GM19025 (cell line): Measurements from ENCODE around the gene GRIP2.
"Not testable (repeated sequence)": the region's sequence is repeated elsewhere in the genome, so short reads cannot be mapped to it uniquely, and the experiment has no call there.

Experiments
- ATAC-seq: cut with Tn5 transposase; IDR thresholded peaks from one replicate; pipeline ENCODE4 v1.9.1; 2021; ENCODE audit warnings: mild to moderate bottlenecking, low read depth, moderate library complexity; ENCODE audit not compliant: unreplicated experiment

The GRIP2 gene

GRCh38 chr3:14522768-14523167 is 17.4 kb downstream of the GRIP2 start:
- ATAC-seq, result no peak

DNA sequence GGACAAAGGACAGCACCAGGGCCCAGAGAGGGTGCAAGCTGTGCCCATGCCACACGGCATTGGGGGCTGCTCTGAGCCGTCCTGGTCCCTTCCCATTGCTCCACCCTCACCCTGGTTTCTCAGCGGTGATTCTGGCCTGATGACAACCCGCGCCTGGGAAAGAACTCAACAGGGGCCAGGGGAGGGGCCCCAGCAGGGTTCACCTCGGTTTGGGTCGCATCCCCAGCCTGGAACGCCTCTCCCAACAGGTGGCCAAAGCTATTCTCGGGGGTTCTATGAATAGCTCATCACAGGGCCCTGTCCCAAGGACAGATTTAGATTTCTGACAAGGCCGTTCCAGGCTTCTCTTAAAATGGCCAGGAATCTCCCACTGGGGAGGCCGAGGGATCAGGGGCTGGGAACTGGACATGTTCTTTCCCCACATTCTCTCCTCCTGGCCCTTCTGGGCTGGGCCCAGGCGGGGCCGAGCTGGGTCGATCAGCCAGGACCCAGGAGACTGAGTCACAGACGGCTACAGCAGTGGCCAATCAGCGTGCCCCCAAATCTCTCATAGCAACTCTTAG is 17.9 kb downstream of the GRIP2 start:
- ATAC-seq, result no peak

DNA sequence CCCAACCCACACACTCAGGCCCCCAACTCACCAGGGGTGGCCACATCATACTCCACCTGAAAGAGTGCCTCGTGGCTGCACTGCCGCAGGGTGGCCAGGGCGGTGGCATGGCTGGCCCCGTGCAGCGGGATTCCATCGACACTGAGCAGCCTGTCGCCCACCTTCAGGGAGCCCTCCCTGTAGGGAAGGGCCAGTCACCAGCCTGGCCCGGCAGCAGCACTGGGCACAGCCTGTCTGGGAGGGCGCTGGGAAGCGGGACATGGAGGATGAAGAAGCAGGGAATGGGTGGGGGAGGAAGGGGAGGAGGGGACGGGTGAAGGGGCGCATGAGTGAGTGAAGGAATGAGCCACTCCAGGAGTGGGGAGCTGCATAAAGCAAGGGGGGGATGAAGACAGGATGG is 18.5 kb downstream of the GRIP2 start:
- no peak for ATAC-seq

GRCh38 chr3:14520967-14521366 is 19.2 kb downstream of the GRIP2 start:
- ATAC-seq, result no peak

DNA sequence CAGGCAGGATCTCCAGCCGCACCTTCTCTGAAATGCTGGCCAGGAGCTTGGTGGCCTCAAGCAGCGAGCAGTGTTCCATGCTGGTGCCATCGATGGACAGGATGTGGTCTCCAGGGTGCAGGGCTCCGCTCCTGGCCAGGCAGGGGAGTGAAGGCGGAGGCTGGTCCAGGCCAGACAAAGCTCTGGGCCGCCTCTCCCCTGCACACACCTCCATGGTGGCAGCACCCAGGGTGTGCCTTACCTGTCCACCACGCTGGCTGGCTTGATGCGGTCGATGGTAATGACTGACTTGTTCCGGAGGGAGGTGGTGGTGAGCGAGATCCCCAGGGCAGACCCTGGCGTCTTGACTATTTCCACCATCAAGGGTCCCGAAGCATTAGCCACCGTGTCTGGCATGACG is 20.0 kb downstream of the GRIP2 start:
- ATAC-seq, result no peak

DNA sequence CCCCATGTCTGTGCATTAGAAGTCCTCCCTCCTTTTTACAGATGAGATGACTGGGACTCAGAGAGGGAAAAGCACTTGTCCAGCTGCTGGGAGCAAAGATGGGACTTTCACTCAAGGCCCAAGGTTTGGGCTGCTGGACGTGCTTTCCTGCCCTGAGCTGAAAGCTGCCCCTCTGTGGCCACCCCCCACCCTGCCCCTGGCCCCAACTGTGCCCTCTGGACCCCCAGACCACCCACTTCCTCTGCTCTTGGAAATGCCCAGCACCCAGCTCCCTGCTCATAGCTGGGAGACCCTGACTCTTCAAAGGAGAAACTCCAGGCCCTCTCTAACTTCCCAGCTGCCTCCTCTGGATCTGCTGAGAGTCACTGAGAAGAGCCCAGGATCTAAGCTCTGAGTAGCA is 20.7 kb downstream of the GRIP2 start:
- ATAC-seq, result no peak

- no peak for ATAC-seq
Observed at GRCh38 chr3:14518893-14519292, 21.2 kb downstream of the GRIP2 start.

DNA sequence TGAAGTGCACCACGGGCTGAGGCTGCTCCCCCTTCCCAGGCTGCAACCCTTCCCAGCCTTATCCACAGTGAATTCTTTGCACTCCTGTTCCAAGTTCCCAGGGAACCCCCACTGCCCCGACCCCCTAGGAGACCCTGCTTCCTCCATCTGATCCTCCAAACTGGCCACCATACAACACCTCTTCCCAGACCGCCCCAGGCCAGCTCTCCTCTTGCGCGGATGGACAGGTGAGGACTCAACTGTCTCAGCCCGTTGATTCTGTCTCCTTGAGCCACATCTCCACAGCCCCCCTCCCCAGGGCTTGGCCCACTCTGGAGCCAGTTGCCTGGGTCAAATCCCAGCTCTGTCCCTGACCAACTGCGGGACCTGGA is 21.7 kb downstream of the GRIP2 start:
- no peak for ATAC-seq

- no peak for ATAC-seq
Observed at GRCh38 chr3:14517601-14518431, 22.3 kb downstream of the GRIP2 start.

DNA sequence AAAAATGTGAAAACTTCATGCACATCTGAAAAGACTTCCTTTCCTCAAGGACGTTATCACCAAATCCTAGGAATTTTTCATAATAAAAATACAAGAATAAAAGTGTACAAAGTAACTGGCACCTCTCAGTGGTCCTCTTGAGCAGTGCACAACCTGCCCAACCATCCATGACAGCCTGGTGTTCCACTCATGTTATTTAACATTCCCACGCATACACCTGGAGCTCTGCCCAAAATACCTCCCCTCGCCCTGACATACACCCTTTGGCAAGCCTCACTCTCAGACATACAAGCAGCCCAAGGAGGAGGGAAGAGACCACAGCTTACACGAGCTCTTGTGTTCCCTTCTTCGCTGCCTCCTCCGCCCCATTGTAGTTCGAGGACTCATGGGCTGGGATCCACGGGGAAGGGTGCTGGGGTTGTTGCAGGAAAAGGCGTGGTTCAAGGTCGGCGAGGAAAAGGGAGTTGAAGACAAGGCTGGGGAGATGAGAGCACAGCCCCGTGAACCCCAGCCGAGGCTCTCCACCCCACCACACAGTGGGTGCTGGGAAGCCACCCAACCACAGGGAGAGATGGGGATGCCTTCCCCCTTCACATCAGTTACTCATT is 23.3 kb downstream of the GRIP2 start:
- ATAC-seq, result no peak

DNA sequence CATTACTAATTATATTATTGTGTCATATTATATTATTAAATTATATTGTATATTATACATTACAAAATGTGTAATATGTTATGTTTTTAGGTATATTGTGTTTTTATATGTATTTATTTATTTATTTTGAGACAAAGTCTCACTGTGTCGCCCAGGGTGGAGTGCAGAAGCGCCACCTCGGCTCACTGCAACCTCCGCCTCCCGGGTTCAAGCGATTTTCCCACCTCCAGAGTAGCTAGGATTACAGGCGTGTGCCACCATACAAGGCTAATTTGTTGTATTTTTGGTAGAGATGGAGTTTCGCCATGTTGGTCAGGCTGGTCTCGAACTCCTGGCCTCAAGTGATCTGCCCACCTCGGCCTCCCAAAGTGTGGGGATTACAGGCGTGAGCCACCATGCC is 24.6 kb downstream of the GRIP2 start:
- ATAC-seq, result not testable (repeated sequence)

DNA sequence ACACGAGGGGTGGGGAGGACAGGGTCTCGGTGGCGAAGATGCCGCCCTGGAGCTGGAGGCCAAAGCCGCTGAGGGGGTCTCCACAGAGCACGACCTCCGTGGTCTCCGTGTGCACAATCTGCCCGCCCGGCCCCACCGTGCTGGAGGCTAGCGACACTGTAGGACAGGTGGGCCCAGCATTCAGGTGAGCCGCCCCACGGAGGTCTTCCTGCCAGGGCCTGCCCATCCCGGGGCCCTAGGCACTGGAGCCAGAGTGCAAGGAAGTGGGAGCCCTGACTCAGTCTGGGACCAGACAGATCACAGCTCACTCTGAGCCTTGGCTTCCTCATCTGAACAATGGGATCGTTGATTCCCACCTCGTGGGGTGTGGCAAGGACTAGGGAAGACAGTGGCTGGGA is 25.8 kb downstream of the GRIP2 start:
- no peak for ATAC-seq

- no peak for ATAC-seq
Observed at GRCh38 chr3:14513566-14514322, 26.4 kb downstream of the GRIP2 start.

DNA sequence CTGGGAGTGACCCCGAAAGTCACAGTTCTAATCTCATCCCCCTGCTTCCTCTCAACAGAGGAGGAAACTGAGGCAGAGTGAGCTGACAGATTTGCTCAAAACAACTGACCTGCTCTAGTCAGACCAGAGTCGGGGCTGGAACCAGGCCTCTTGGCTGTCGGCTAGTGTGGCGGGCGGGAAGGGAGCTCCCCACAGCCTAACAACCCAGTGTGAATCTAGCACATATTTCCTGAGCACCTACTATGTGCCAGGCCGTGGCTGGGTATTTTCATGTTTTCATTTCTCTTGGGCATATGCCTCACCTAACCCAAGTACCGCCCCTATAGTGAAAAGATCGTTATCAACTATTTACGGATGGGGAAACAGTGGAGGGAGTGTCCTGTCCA is 27.2 kb downstream of the GRIP2 start:
- ATAC-seq, result no peak

DNA sequence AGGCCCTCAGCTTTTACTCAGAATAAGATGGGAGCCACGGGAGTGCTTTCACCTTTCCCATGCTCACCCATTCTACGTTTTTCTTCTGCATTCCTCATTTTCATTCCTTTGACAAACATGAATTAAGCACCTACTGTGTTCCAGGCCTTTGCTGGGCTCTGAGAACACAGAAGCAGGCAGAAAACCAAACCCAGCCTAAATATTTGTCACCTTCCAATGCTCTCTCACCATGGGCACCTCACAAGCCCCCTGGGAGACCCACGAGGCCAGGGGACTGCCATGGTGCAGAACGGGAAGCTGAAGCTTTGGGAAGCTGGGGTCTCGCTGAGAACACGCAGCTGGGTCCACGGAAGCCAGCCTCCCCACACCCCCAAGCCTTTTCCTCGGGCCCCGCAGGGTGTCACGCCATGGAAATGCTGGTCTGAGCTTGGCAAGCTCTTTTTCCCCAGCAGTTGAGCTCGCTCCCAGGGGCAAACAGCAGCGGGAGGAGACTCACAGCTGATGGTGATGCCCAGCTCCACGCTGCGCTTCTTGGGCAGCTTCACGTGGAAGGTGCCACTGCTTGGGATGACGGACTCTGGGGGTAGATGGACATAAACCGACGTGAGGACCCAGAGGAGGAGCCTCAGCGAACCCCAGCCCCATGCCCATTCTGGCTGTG is 27.7 kb downstream of the GRIP2 start:
- no peak for ATAC-seq

DNA sequence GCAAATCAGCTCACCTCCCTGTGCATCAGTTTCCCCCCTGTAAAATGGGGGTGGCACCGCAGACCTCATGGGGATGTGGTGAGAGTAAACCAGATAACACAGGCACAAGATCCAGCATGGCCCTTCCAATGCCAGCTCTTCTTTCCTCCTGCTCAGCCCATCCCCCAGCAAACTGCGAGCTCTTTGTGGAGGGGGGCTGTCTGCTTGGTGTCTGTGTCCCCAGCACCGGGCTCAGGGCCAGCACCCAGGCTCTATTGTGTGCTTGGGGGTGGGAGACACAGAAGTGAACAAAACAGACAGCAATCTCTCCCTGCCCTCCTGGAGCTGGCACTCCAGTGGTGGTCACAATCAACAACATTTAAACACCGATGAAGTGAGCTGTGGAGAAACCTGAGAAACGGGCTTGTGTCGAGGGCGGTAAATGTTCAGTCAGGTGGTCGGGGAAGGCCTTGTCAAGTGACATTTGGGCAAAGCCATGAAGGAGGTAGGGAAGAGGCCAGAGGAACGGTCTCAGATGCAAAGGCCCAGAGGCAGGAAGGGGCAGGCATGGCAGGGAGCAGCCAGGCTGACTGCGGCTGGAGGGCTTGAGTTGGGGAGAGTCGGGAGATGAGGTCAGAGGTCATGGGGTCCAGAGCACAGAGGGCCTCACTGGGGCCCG is 28.4 kb downstream of the GRIP2 start:
- ATAC-seq, result no peak

DNA sequence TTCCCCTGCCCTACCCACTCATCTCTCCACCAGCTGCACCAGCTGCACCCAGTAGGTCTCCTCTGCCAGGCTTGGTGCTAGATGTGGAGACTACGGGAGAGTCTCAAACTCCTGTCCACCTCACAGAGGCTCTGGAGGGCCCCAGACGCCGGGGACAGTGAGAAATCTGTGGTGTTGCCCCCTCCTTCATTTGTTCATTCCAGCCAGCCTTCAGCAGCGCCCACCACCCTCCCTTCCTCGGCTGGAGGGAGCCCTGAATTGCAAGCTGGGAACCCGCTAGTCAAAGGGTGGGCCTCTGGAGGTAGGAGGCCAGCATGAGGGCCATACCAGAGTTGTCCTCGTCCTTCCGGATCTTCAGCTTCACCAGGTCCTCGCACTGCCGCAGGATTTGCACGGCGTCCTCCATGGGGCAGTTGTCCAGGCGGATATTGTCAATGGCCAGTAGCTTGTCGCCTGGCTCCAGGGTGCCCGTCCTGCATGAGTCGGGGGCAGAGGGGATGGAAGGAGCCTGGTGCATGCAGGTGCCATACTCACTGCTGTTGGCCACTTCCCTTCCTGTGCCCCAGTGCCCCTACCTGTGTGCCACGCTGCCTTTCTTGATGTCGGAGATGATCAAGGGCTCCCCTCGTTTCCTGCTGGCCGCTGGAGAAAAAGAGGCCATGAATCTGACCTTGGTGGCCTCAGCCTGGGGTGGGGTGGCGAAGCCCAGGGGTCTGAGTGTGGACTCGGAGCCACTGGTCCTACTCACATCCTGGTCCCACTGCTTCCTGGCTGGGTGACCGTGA is 29.1 kb downstream of the GRIP2 start:
- no peak for ATAC-seq

DNA sequence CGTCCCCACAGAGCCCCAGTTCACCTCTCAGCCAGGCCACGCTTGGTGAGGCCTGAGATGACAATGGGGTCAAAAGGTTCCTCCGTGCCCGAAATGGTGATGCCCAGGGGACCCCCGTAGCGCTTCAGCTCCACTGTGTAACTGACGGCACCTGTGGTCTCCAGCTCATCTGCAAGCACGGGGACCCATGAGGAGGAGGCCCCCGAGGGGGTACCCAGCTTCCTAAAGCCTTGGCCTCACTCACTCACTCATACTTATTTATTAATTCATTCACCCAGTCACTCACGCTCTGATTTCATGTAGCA is 30.4 kb downstream of the GRIP2 start:
- ATAC-seq, result no peak

GRCh38 chr3:14508966-14509795 is 31.0 kb downstream of the GRIP2 start:
- no peak for ATAC-seq
